ENCODE data around the gene DAPK2.

DAPK2 gene

DNA sequence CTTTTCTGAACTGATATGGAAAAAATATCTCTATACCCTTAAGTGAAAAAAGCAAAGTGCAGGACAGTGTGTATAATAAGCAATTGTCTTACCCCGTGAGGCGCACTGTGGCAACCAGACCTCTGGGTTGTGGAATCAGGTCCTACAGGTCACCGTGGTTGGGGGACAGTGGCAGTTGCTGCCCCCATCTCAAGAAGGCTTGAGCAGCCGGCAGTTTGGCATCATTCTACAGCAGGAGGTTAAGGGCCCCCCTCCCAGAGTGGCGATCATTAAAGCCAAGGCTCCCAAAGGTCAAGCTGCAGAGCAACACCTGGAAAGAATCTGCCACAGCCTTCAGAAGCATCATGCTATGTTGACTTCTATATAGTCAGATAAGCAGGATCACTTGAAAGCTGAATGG is 156.5 kb downstream of the DAPK2 start:
- no peak for DNase-seq

DNA sequence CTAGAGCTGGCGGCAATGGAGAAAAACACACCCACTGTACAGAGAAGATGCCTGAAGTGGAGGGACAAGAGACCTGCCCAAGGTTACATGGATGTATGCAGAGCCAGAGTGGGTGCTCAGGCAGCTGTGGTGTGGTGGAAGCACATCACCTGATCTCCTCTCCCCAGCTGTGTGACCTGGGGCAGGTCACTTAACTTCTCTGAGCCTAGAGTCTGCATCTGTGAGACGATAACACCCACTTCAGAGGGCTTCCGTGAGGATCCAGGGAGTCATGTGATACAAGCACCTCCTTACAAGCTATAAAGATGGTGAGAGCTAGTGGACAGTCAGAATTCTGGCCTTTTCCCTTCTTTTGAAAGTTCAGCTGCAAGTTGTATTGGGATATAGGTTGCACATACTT is 157.5 kb downstream of the DAPK2 start:
- DNase-seq, result no peak

DNA sequence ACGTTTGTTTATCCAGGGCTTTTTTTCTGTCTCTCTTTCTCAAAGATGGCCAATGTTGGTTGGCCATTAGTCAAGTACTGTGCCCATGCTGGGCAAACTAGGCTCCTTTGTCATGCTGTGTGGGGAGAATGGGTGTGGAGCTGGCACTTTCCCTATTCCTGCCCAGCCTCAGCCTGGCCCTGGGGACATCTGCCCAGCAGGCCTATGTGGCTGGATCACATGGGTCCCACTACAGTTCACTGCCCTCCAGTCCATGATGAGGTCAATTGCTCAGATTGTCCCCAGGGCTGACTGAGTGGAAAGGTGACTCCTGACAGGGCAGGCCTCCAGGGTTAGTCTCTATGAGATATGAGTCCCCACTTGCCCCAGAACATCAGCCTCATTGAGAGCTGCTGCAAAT is 158.1 kb downstream of the DAPK2 start:
- DNase-seq, result no peak

DNA sequence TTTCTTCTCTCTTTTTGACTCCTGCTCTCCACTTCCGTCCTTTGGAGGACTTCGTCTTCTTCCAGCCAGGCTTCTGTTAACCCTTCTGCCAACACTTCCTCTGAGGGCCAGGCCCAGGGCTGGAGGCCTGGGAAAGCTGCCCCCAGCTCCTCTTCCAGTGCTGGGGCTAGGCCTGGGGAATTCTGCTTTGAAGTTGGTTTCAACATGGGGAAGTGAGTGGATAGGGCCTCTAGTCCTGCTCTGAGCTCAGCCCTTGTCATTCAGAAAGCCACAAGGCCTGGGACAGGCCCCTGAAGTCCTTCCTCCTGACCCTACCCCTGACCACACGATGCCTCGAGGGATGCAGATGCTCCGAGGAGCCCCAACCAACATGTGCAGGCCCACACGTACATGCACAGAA is 158.7 kb downstream of the DAPK2 start:
- DNase-seq, result no peak

DNA sequence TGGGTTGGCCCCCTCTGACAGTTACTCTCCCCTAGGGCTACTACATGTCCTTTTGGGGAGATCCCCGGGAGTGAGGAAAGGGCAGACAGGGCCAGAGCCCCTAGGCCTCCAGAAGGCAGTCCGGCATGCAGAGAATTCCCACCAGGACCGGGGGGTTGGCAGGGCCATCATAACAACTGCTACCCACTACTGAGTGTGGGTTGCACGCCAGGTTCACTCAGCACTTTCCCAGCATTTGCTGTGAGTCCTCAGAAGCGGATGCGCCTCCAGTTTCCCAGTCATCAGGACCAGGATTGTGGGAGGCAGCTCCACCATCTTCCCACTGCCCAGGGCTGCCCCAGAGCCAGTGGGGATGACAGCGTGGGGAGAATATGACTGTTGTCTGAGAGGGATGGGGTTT is 161.3 kb downstream of the DAPK2 start:
- no peak for DNase-seq

DNA sequence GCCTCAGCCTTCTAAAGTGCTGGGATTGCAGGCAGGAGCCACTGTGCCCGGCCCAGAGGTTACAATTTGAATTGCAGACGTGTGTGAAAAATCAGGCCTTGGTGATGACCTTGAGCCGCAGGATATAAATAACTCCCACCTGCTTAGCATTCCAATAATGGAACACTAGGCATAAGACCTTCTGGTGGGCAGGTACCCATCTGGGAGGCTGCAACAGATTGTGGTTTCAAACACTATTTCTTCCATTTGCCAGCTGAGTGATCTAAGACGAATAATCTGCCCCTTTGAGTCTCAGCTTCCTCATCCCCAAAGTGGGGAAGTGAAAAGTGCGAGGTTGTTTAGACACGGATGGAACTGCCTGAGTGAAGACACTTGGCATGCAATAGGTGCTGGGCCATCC is 164.9 kb downstream of the DAPK2 start:
- no peak for DNase-seq

DNA sequence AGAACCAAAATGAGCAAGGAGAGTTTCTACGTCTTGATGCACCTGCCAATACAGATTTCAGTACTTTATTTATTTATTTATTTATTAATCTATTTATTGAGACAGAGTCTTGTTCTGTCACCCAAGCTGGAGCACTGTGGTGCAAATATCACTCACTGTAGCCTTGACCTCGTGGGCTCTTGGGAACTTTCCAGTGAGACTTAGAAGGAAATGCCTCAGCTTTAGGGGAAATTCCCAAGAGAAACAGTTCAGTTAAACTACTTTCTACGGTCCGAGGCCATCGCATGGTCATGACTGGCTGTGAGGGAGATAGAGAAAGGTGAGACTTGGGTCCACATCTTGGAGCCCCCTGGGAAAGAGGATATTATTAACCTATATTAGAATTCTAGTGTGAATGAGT is 165.5 kb downstream of the DAPK2 start:
- no peak for DNase-seq

DNA sequence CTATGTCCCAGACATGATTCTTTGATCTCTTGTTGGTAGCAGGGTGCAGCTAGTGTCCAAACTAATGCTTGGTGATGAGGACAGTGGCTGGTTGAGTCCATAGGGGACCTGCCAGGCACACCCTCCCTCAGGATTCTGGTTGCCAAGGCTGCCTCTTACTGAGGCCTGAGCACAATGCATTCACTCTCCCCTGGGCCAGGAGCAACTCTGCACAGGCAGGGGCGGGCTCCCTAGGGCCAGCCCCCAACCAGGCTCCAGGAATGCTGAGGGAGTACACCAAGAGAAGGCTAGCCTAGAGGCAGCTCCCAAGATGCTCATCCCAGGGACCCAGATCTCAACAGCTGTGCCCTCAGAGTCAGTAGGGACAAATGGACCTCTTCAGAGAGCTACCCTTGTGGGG is 166.3 kb downstream of the DAPK2 start:
- no peak for DNase-seq

DNA sequence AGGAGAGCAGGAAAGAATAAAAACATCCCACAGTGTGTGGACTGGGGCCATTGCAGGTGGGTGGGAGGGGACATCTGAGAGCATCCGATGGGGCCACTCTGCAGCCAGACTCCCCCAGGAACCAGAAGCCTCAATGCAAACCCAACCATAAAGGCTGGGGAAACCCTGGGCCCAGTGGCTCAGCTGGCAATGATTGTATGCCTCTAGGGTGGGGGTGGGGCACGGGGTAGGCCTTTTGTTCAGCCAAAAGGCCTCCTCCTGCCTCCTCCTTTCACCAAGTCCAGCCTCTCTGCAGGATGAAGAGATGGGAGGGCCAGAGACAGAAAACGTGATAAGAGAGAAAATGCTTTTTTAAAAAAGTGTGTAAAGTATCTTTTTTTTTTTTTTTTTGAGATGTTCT is 167.1 kb downstream of the DAPK2 start:
- no peak for DNase-seq

DNA sequence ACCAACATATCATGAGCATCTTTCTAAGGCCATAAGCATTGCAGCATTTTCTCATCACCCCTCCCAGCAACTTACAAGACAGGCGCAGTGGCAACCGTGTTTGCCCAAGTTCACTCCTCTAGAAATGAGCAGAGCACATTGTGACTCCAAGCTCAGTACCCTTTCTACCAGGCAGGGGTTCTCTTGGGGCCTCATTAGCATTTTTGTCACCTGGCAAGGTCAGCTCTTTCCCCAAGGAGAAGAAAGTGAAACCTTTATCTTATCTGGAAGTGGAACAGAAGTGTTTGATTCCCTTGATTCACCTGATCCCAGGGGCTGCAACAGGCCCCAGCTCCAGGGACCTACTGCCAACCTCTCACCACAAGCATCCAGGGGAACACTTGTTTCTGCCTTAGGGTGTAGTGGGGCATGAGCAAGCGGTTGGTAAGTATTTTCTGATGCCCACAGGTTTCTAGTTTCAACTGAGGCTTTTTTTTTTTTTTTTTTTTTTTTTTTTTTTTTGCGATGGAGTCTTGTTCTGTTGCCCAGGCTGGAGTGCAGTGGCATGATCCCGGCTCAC is 168.5 kb downstream of the DAPK2 start:
- DNase-seq, result no peak

DNA sequence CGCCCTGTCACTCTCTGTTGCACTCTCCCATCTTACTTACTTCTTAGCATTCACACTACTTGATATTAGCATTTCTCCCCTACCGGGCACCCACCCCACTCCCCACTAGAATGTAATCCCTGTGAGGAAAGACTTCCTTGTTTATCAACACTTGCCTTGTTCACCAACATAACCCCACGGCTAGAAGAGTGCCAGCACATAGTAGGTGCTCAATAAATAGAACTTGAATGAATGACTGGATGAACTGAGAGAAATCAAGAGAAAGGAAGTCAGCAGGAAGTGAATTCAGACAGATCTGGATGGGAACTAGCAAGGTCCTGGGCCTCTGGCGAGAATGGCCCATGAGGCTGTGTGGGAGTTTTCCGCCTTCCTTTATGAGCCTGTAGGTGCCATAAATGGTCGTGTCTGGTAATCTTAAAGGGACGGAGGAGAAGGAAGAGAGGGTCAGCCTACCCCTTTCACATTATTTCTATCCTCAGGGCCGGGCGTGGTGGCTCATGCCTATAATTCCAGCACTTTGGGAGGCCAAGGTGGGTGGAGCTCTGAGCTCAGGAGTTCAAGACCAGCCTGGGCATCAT is 170.1 kb downstream of the DAPK2 start:
- DNase-seq, result no peak

DNA sequence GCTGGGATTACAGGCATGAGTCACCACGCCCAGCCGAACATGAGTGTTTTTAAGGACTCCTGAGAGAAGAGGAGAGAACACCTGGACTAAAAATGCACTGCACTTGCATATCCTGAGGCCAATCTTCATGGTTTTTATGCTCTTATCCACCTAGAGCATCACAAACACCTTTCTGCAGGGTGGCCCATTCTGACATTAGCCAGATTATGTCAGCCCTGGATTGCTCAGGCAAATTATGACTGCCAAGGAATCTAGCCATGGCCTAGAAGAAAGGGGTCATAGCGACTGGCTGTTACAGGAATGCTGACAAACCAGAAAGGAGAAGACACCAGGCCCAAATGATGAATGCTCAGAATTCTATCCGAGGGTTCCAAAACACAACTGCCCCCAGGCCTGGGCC is 171.7 kb downstream of the DAPK2 start:
- DNase-seq, result no peak

DNA sequence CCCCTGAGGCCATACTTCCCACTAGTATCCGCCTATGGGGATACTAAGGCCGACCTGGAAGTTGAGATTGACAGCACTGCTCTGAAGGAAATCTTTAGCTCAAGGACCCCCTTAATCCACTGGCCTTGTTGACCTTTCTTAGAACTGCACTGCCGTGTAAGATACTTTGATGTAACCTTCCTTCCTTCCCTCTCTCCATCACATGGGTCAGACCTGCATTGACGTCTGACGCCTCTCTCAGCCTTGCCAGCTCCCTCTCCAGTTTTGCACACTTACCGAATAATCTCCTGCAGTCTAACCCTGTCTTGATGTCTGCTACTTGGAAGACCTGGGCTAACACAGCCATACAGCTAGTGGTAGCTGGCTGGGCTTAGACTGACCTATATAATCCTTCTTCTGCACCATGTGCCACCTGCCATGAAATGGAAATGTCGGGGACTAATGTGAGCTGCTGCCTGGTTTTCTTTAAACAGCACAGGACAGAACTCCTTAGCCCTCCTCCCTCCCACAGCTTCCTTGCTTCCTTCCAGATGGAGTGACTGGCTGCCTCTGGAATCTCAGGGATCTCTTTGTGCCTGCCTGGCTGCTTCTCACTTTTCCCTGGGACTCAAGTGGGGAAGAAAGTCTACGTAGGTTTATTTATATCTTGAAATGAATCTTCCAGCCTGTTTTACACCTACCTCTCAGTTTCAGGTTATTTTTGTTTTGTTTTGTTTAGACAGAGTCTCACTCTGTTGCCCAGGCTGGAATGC is 173.3 kb downstream of the DAPK2 start:
- DNase-seq, result no peak

DNA sequence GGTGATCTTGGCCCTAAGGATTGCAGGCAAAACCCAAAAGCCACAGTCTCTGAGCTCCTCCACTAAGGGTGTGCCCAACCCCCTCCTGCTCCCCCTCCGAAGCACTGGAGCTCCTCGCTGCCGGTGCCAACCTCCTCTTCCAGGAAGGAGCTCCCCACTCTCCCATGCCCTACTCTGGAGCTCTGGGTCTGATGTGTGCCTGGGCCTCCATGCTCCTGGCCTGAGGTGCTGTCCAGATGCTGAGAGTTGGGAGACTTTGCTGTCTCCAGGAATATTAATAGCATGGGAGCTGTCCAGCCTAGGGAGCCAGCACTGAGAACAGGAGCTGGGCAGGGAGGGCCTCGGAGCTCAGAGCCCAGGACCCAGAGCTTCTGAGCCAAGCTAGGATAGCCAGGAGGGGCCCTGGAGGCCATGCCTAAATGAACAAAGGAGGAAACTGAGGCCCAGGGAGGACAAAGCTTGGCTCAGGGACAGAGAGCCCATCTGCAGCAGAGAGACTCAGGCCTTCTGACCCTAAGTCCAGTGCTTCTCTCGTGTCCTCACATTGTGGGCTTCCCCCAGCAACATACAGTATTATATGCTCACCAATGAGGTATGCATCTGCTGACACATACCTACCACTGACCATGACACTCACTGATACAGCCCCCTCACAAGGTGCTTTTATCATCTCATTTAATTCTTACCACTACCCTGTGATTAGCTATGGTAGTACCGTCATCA is 175.6 kb downstream of the DAPK2 start:
- no peak for DNase-seq

DNA sequence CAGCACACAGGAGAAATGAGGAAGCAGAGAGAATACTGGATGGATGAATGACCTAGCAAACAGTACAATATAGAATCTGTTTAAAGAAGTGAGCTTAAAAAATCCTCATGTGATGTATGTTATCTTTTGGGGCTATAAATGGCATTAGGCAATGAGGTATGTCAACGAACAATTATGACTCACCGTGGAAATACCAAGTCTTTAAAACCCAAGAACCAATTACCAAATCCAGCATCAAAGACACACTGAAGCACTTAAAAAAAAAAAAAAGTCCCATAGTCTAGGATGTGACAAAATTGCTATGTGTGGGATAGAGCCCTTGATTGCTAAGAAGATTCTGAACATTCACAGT is 176.3 kb downstream of the DAPK2 start:
- DNase-seq, result no peak

DNA sequence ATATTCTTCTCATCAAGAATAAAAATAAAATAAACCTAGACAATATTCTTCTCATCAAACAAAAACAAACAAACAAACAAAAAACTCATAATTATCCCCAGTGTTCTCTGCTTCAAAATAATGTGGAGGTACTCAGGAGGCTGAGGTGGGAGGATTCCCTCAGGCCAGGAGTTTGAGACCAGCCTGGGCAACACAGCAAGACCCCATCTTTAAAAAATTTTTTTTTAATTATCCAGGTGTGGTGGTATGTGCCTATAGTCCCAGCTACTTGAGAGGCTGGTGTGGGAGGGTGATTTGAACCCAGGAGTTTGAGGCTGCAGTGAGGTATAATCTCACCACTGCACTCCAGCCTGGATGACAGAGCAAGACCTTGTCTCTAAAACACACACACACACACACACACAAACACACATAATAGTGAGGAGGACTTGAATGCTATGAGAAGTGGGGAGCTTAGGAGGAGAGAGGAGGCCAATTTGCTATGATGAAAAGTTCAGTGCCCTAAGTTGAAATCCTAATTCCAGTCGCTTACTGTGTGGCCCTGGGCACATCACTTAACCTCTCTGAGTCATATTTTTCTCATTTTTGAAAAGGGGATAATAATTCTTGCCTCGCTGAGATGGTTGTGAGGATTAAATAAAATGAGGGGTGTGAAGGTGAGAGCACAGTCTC is 176.8 kb downstream of the DAPK2 start:
- DNase-seq, result no peak

DNA sequence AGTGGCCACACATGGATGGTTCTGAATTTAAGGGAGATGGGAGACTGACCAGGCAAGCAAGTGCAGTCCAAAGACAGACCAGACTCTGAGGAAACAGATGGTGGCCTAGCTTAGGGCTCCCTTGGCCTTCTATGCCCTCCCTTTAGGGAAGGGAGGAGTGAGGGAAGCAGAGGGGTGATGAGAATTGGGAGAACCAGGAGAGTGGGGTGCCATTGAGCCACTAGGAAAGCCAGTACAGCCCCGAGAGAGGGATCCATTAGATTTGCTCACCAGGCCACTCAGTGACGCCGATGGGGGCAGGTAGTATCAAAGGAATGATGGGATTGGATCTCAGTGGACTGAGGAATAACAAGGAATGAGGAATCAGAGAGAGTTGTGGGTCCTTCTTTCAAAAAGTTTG is 182.1 kb downstream of the DAPK2 start:
- DNase-seq, result no peak

DNA sequence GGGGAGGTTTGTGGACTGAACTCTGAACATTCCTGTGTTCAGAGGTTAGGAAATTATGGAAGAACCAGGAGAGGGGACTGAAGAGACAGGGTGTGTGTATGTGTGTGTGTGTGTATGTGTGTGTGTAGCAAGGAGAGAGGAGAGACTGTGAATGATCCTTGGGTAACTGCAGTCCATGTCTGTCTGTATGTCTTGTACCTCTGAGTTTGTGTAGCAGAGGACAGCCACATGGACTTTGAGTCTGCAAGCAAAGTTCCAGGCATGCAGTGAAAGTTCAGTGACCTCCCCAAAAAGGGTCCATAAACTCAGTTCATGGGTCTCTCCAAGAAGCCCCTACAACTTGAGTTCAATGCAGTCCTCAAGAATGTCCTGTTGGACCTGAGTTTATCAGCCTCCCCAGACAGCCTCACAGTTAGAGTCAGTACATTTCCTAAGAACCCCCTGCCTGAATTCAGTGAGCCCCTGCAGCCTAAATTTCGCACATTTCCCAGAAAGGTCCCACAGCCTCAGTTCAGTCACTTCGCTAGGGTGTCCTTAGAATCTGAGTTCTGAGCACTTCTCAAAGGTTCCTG is 184.3 kb downstream of the DAPK2 start:
- DNase-seq, result no peak

DNA sequence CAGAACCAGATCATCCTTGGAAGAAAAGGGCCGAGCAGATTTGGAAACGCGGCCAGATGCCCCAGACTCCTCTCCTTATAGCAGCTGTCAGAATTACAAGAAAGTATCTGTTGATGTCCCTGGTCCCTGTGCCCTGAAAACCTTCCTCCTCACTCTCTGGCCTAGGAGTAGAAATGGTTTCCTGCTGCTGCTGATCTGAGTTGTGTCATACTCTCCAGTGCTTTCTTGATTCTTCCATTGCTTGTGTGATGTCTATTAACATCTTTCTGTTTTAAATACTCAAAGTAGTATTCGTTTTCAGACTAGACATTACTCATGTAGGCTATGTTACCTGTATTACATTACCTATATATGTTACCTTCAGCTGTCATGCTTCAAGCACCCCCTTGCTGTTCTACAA is 185.7 kb downstream of the DAPK2 start:
- no peak for DNase-seq

DNA sequence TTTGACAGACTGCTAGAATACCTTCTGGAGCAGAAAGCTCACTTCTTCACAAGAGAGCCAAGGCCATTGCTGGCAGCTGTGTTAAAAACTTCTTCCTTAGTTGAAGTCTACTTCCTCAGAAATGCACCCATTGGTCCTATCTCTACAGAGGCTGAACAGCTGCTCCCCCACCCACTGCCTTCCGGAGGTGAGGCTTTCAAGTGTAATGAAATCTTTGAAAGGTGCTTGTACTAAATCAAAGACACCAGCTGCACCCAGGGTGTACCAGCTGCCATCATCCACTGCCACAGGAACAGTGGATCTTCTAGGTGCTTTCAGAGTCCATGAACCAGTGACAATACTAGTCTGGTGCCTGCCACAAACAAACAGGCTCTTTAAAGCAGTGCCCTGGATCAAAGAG is 186.1 kb downstream of the DAPK2 start:
- peak in 3 of 4 experiments; percentile 5 to 58 (median 36) for DNase-seq

DNA sequence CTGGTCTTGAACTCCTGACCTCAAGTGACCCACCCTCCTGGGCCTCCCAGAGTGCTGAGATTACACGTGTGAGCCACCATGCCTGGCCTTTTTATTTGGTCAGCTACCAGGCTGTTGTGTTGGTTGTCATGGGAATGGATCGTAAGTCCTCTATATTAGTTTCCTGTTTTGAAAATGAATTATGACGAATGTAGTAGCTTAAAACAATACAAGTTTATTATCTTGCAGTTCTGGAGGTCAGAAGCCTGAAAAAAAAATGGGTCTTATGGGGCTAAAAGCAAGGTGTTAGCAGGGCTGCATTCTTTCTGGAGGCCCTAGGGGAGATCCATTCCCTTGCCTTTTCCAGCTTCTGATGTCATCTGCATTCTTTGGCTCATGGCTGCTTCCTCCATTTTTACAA is 187.4 kb downstream of the DAPK2 start:
- DNase-seq, result no peak

DNA sequence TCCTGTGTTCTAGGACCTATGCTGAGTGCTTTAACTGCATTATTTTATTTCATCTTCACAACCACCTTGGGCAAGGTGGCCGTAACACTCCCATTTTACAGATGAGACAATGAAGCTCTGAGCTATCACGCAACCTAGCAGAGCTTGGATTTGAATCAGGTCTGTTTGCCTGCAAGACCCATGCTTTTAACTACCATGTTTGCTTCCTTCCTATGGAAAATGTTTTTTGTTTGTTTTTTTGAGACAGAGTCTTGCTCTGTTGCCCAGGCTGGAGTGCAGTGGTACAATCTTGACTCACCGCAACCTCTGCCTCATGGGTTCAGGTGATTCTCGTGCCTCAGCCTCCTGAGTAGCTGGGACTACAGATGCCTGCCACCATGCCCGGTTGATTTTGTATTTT is 187.8 kb downstream of the DAPK2 start:
- DNase-seq, result no peak

DNA sequence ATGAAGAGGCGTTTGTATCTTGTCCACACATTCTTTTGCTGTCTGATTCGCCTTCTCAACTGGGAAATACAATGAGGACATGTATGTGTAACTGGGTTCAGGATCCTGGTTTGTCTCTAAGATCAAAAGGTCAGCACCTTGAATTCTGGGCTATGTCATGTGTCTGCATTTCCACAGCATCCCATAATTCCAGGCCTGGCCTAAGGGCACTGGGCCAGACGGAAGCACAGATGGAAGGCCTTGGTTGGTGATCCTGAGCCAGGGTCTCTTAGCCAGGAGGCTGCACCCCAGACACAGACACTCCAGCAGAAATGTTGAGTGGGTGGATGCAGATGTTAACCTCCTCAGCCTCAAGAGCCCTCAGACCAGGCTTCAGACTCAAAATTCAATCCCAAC is 188.8 kb downstream of the DAPK2 start:
- no peak for DNase-seq
